GM12878 (cell line): ENCODE data around the gene PRR7. TPM values are rescaled to one million over a fixed set of nuclear protein-coding genes. Genes with fewer than 3 reads are reported as not detected.

ENCODE experiments used
- ATAC-seq: fragments of 200-7000 bp; cut with Tn5 transposase; 3 replicates; pipeline ENCODE4 v1.9.1; 2020; ENCODE audit warnings: mild to moderate bottlenecking, moderate library complexity
- BruUV-seq: library from RNA; stranded (reverse); fragments of 400-500 nt; replicated peaks from 2 replicates; lab custom pipeline; 2021; lab: Mats Ljungman, UMichigan
- CTCF ChIA-PET: fragments of 300-600 bp; sonication (Branson Sonifier 250); formaldehyde crosslinking; extraction: SDS; loops from one replicate; lab custom pipeline; 2021; ENCODE audit warnings: inconsistent platforms; lab: Yijun Ruan, JAX
- POLR2A ChIA-PET: fragments of 350-600 bp; formaldehyde crosslinking; extraction: SDS; loops from one replicate; lab custom pipeline; 2021; ENCODE audit warnings: inconsistent platforms; lab: Charles Lee
- RAD21 ChIA-PET: fragments of 300-600 bp; sonication (Branson Sonifier 250); formaldehyde crosslinking; loops from one replicate; lab custom pipeline; 2023; ENCODE audit warnings: antibody characterized with exemption; ENCODE audit not compliant: unreplicated experiment; lab: Charles Lee
- SMC1A ChIA-PET: fragments of 300-600 bp; sonication (Branson Sonifier 250); formaldehyde crosslinking; loops from one replicate; lab custom pipeline; 2023; ENCODE audit not compliant: unreplicated experiment, uncharacterized antibody; lab: Charles Lee
- DNase-seq: peaks from one replicate; pipeline ENCODE4 v3.0.0-alpha.2; 2011; ENCODE audit warnings: low read depth, low spot score
- FAIRE-seq: peaks from 3 replicates; lab custom pipeline; 2011; peaks lifted over from hg19 to GRCh38; lab: Jason Lieb, UNC
- H2AFZ ChIP-seq: 2 replicates; pipeline ENCODE4 v1.6.0; 2011; ENCODE audit warnings: low read depth, low read length, control low read depth; ENCODE audit not compliant: control insufficient read depth
- H3K27ac ChIP-seq: 2 replicates; pipeline ENCODE4 v1.5.1; 2011; ENCODE audit warnings: control low read depth; ENCODE audit not compliant: control insufficient read depth, insufficient read depth
- H3K27me3 ChIP-seq, 2 experiments: replicated peaks in 1 of 2; 2 replicates each; pipeline versions ENCODE4 v1.6.0 to v1.6.1; 2011; ENCODE audit warnings: low read length in 1 of 2; ENCODE audit not compliant: control insufficient read depth in 2 of 2, insufficient read depth in 2 of 2
- H3K36me3 ChIP-seq, 2 experiments: 2 replicates each; pipeline ENCODE4 v1.5.1; 2011; ENCODE audit warnings: low read length in 1 of 2; ENCODE audit not compliant: control insufficient read depth in 2 of 2, insufficient read depth in 2 of 2
- H3K4me1 ChIP-seq: 2 replicates; pipeline ENCODE4 v1.6.1; 2011; ENCODE audit warnings: mild to moderate bottlenecking, low read length, moderate library complexity, mixed read lengths; ENCODE audit not compliant: control insufficient read depth, insufficient read depth
- H3K4me2 ChIP-seq: 2 replicates; pipeline ENCODE4 v1.6.0; 2011; ENCODE audit warnings: control low read depth; ENCODE audit not compliant: control insufficient read depth, insufficient read depth
- H3K4me3 ChIP-seq: fragments of 200-600 bp; sonication (generic); 2 replicates; pipeline ENCODE4 v1.5.1; 2016
- H3K79me2 ChIP-seq: 2 replicates; pipeline ENCODE4 v1.6.0; 2011; ENCODE audit warnings: low read length; ENCODE audit not compliant: control insufficient read depth, insufficient read depth
- H3K9ac ChIP-seq: 2 replicates; pipeline ENCODE4 v1.8.0; 2011; ENCODE audit warnings: low read length, control low read depth, mixed read lengths; ENCODE audit not compliant: control insufficient read depth, insufficient read depth
- H3K9me3 ChIP-seq: replicated peaks from 3 replicates; pipeline ENCODE4 v1.5.1; 2011; ENCODE audit warnings: mild to moderate bottlenecking, low read length; ENCODE audit not compliant: control insufficient read depth, insufficient read depth
- H4K20me1 ChIP-seq: 2 replicates; pipeline ENCODE4 v1.6.0; 2011; ENCODE audit not compliant: control insufficient read depth, insufficient read depth
- CREB1 ChIP-seq: IDR thresholded peaks from 2 replicates; pipeline ENCODE4 v1.6.1; 2012; ENCODE audit warnings: low read depth, mild to moderate bottlenecking, inconsistent platforms
- E2F4 ChIP-seq: IDR thresholded peaks from 2 replicates; pipeline ENCODE4 v1.6.1; 2012; ENCODE audit warnings: low read depth, low read length, improper control_type of control experiment
- FOXM1 ChIP-seq: IDR thresholded peaks from 2 replicates; pipeline ENCODE4 v1.6.1; 2012; ENCODE audit warnings: low read depth, mild to moderate bottlenecking, inconsistent platforms, low read length, moderate library complexity
- KLF5 ChIP-seq: fragments of 450-650 bp; IDR thresholded peaks from 2 replicates; pipeline ENCODE4 v1.6.1; 2014; ENCODE audit warnings: mild to moderate bottlenecking; ENCODE audit not compliant: partially characterized antibody
- LARP7 ChIP-seq: fragments of 450-650 bp; IDR thresholded peaks from 2 replicates; pipeline ENCODE4 v1.6.1; 2017; ENCODE audit warnings: mild to moderate bottlenecking
- PML ChIP-seq: IDR thresholded peaks from 2 replicates; pipeline ENCODE4 v1.6.1; 2012; ENCODE audit warnings: low read length, inconsistent platforms
- SREBF2 ChIP-seq: IDR thresholded peaks from 2 replicates; pipeline ENCODE4 v1.6.1; 2012; ENCODE audit warnings: mild to moderate bottlenecking, low read length
- TAF1 ChIP-seq: IDR thresholded peaks from 2 replicates; pipeline ENCODE4 v1.6.1; 2011; ENCODE audit warnings: mild to moderate bottlenecking, low read depth, low read length, borderline replicate concordance
- WRNIP1 ChIP-seq: IDR thresholded peaks from 2 replicates; pipeline ENCODE4 v1.6.1; 2011; ENCODE audit warnings: low read depth, low read length, improper control_type of control experiment, borderline replicate concordance
- WGBS: methylation state at CpG from one replicate; pipeline ENCODE4 v1.1.6; 2016; ENCODE audit warnings: low lambda C conversion rate; ENCODE audit not compliant: insufficient replicate concordance, insufficient coverage; ENCODE audit errors: missing lambda C conversion rate; 5-methylcytosine and 5-hydroxymethylcytosine counted together
- in situ Hi-C: fragments of 300-500 bp; cut with MboI; formaldehyde crosslinking; loops from 9 replicates; pipeline ENCODE4 v1.14.3; 2018; ENCODE audit warnings: mixed read lengths
- intact Hi-C: fragments of 100-400 bp; cut with micrococcal nuclease; formaldehyde crosslinking; loops from one replicate; pipeline ENCODE4 v1.14.2; 2022; ENCODE audit not compliant: unreplicated experiment
- polyA plus RNA-seq, 11 experiments: library from polyadenylated mRNA; depleted of rRNA in 4 of 11; unstranded in 6 of 11; stranded (reverse) in 5 of 11; fragments of >200 nt; fragmentation: Nextera tagmentation in 4 of 11; fragmentation: Illumina TruSeq in 1 of 11; extraction: Ambion mirVana in 4 of 11; extraction: Trizol in 1 of 11; gene quantifications; 1 replicate in 1 of 11; 2 replicates in 10 of 11; pipeline versions ENCODE4 v1.2.1 to v1.2.3, GENCODE V29; 2011 to 2016; ENCODE audit warnings: inconsistent platforms in 2 of 11, missing spikeins in 2 of 11, low read depth in 1 of 11
- total RNA-seq, 4 experiments: library from RNA; depleted of rRNA in 3 of 4; stranded (reverse); fragments of >200 nt in 3 of 4; fragmentation: Illumina TruSeq in 1 of 4; extraction: Trizol in 1 of 4; gene quantifications; 2 replicates each; pipeline versions ENCODE4 v1.2.1 to v1.2.3, GENCODE V29; 2013 to 2021

The PRR7 gene
- total and polyA plus RNA-seq, 10 of the 15 experiments (the other 5 are each of a cell fraction or from before 2014, with no cell fraction given) = 0.09 to 18.8 (median 4.6) TPM; not detected in 2

GRCh38 chr5:177457852-177458681 is 11.5 kb downstream of the PRR7 start:
- Histone ChIP-seq H3K9ac (no peak overlapping the region), H3K27ac (no peak overlapping the region), H3K36me3 (no peaks in the 10 kb centered on the region), H3K4me3 (no peak overlapping the region), H3K4me1 (peaks cover 10% of the 10 kb centered on the region), H2AFZ (no peak overlapping the region), H3K27me3 (no peaks in the 10 kb centered on the region), H3K79me2 (no peaks in the 10 kb centered on the region; the same call in 1 of the 2 replicates), H4K20me1 (no peaks in the 10 kb centered on the region), H3K4me2 (no peak overlapping the region), H3K9me3 (no peaks in the 10 kb centered on the region)
- DNase-seq (no peak), FAIRE-seq (no peak), ATAC-seq (no peak)
- ChIA-PET RAD21 (interaction anchor here (0.9 to 6.8 kb wide), 14 partner anchors 13 to 145 kb away, joined by 3 to 108 read pairs (median 6); partner anchors contain the start of genes GRK6, PDLIM7 and PRR7), SMC1A (interaction anchor here (0.8 to 2.4 kb wide), 12 partner anchors 11 to 344 kb away, joined by 3 to 16 read pairs (median 6); partner anchors contain the start of genes GRK6 and PDLIM7), CTCF (interaction anchor here (0.6 to 16.4 kb wide), 18 partner anchors 10 to 148 kb away, joined by 3 to 391 read pairs (median 6); partner anchors contain the start of genes DOK3, MXD3, PDLIM7 and PFN3), POLR2A (interaction anchor here (1.0 to 2.0 kb wide), 4 partner anchors 35 to 55 kb away, joined by 3 to 14 read pairs (median 4); no protein-coding TSS in a partner anchor)
- intact Hi-C loops (loop anchor here (1.0 to 2.0 kb wide), 4 partner anchors 39 to 343 kb away; partner anchors contain the start of gene PDLIM7), in situ Hi-C loops (no loop called here)
- 71% methylated on average over 19 of the region's 20 CpGs for WGBS
- no TSS peak for BruUV-seq
- no peak for TF ChIP-seq E2F4
- no peak for TF ChIP-seq LARP7
- no peak for TF ChIP-seq PML
- TF ChIP-seq TAF1 = no peak
- TF ChIP-seq FOXM1 = no peak
- TF ChIP-seq KLF5 = no peak
- TF ChIP-seq SREBF2 = no peak
- no peak for TF ChIP-seq CREB1
- TF ChIP-seq WRNIP1 = no peak
